ENCODE results near the gene HIF1A.
"Not testable (repeated sequence)": the region's sequence is repeated elsewhere in the genome, so short reads cannot be mapped to it uniquely, and the experiment has no call there.

Gene HIF1A

DNA sequence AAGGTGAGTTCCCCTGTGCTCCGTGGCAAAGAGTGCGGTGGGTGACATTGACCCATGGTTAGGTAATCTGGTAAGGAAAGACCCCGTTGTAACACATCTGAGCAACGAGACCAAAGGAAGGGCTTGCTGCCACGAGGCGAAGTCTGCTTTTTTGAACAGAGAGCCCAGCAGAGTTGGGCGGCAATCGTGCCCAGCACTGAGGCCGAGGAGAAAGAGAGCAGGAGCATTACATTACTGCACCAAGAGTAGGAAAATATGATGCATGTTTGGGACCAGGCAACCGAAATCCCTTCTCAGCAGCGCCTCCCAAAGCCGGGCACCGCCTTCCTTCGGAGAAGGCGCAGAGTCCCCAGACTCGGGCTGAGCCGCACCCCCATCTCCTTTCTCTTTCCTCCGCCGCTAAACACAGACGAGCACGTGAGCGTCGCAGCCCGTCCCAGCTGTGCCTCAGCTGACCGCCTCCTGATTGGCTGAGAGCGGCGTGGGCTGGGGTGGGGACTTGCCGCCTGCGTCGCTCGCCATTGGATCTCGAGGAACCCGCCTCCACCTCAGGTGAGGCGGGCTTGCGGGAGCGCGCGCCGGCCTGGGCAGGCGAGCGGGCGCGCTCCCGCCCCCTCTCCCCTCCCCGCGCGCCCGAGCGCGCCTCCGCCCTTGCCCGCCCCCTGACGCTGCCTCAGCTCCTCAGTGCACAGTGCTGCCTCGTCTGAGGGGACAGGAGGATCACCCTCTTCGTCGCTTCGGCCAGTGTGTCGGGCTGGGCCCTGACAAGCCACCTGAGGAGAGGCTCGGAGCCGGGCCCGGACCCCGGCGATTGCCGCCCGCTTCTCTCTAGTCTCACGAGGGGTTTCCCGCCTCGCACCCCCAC, at the start of gene HIF1A:
HIF1A (plus strand) TSS at position 684 of the 865 bp plus-strand sequence. CDS start 292 bp downstream, outside the sequence.
- DNase-seq, result peak; percentile 96

GRCh38 chr14:61646366-61647116, 48.8 kb upstream of the HIF1A start:
- DNase-seq, result no peak

- no peak for DNase-seq
These were observed 47.6 kb upstream of the HIF1A start for GRCh38 chr14:61647704-61648103.

DNA sequence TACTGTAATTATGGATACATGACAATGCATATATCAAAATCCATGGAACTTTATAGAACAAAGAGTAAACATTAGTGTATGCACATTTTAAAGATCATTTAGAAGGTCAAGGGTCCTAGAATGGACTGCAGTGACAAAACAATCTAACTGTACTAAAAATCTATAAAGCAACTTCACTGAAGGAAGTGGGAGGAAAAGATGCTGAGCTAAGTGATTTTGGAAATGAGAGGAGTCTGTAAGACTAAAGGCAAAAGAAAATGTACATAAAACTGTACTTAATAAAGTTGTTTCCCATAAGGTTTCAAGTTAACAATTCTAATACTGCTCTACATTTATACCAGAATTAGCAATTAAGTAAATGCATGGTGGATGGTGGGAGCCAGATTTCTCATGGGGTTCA, 46.9 kb upstream of the HIF1A start:
- DNase-seq, result no peak

GRCh38 chr14:61649283-61649682, 46.0 kb upstream of the HIF1A start:
- DNase-seq, result no peak

DNA sequence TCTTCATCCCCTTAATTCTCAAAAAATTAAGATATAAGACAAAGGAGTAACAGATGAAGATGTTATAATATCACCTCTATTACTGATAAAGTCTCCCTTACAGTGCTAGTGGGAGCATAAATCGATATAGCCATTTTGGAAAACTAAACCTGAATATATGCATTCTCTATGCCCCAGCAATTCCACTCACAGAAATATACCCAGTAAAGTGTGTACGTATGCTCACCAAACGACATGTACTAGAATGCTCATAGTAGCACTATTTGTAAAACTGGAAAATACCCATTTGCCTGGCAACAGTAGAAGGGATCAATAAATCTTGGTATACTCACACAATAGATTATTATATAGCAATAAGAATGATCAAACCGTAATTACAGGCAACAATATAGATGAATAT, 44.0 kb upstream of the HIF1A start:
- no peak for DNase-seq

DNA sequence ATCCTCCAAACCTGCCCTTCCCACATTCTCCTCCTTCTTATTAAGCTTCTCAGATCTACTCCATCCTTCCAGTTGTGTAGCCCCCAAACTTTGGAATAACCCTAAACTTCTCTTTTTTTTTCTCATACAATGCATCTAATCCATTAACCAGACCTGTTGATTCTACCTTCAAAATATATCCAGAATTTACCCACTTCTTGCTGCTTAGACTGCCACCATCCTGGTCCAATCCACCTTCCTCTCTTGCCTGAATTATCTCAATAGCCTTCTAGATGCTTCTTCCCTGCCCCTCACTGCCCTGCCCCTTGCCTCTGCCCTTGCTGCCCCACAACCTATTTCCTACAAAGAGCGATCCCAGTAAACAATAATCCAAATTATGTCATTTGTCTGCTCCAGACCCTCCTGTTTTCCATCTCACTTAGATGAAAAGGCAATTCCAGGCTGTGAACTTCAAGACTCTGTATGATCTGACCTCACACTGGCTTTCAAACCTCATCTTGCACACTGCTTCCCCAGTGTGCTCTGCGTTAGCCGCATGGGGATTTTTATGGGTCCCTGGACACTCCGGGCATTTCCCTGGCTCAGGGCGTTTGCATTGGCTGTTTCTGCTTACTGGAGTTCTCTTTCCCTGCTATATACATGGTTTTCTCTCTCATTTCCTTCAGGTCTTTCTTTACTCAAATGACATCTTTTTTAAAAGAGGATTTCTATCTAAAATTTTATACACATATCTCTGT, 42.6 kb upstream of the HIF1A start:
- no peak for DNase-seq

DNA sequence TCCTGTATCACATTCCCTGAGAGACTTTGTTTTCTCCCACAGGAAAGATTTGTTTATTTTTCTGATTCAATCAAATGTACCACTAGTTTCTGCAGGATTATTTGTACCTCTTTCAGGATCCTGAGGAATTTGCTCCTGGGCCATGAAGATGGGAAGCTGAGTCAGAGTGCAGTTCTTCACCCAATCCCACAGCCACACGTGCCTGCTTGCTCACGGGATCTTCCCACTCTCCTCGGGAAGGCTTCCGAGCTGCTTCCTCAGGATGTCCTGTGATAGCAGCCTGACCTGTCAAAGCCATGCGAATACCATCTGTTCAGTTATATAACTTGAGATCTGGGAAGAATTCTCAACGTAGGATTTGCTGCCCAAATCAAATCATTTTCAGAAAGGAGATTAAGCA, 41.8 kb upstream of the HIF1A start:
- DNase-seq, result no peak

DNA sequence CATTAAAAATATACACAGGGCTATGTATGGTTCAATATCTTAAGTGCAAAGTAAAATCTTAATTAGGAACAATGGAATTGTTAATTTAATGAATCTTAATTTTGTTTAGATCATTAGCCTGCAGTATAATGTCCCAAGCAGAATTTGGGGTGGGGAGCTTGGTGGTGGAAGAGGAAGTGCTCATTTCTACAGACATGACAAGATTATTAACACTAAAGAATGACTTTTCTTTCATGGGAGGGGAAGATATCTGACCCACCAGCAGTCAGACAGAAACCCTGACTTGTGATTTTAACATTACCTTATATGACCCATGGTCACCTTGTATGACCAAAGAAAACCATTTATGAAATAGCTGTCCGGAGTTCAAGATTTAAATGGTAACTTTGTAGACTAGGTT, 41.3 kb upstream of the HIF1A start:
- DNase-seq, result no peak

DNA sequence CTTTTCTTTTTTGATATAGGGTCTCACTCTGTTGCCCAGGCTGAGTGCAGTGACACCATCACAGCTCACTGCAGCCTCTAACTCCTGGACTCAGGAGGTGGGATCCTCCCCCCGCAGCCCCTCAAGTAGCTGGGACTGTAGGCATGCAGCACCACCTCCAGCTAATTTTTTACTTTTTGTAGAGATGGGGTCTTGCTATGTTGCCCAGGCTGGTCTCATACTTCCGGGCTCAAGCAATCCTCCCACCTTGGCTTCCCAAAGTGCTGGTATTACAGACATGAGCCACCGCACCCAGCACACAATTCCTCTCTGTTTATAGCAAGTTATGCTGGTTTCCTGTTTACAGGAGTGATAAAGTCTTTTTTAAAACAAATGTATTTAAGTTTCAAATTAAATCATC, 39.5 kb upstream of the HIF1A start:
- DNase-seq, result no peak

GRCh38 chr14:61656341-61656740, 39.0 kb upstream of the HIF1A start:
- no peak for DNase-seq

DNA sequence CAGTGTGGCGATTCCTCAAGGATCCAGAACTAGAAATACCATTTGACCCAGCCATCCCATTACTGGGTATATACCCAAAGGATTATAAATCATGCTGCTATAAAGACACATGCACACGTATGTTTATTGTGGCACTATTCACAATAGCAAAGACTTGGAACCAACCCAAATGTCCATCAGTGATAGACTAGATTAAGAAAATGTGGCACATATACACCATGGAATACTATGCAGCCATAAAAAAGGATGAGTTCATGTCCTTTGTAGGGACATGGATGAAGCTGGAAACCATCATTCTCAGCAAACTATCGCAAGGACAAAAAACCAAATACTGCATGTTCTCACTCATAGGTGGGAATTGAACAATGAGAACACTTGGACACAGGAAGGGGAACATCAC, 37.2 kb upstream of the HIF1A start:
- DNase-seq, result not testable (repeated sequence)

DNA sequence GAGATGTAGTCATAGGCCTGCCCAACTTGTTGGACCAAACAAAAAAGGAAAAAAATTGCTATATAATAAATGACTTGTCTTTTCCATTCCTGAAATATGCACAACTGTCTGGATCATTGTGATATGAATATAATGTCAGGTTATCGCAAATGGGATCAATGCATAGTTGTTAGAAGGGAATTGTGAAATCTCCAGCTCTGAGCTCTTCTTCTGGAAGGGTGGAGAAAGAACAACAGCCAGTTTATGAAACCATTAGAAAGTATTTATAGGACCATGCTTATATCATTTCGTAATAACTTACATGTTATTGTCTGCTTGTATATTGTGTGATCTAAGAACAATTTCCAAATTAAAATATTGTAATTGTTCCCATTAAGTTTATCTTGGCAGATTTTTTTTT, 35.7 kb upstream of the HIF1A start:
- DNase-seq, result no peak

- DNase-seq, result no peak
These were observed 33.6 kb upstream of the HIF1A start for GRCh38 chr14:61661471-61662400.

GRCh38 chr14:61662437-61663311, 32.6 kb upstream of the HIF1A start:
- DNase-seq, result peak; percentile 6

DNA sequence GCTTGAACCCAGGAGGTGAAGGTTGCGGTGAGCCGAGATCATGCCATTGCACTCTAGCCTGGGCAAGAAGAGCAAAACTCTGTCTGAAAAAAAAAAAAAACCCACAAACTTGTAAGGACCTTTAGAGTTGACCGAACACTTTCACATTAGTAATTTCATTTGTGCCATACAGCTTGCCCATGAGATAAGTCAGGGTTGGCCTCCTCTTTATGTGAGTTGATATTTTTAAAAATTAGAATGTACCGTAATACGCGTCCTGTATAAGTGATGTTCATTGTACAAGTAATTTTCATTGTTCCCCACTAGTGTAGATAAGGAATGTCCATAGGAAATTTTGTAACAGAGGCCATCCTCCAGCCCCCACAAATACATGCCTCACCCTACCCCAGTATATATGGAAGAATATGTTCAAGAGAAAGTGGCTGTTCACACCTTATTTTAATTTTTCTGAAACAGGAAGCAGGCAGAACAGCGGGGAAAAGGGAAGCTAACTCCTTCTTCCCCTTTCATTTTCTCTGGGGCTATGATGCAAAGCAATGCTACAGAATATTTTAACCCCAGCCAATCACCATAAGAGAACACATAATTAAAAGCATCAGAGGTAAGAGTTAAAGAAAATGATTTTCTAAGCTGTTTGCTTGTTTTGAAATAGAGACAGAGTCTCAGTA, 31.9 kb upstream of the HIF1A start:
- no peak for DNase-seq

DNA sequence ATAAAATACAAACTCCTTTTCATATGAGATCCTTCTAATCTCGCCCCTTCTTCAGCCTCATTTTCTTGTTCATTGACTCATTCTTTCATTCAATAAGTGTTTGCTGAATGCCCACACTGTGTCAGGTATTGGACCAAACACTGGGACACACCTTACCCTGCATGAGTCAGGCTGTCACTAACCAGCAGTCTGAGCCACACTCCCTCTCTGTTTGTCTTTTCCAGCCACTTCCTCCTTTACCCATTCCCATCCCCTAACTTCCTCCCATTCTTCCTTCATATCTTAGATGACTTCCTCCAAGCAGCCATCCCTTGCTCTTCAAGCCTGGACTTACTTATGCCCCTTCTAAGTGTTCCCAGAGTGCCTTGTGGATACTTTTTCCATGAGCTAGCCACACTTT, 27.0 kb upstream of the HIF1A start:
- no peak for DNase-seq

GRCh38 chr14:61670576-61670975, 24.7 kb upstream of the HIF1A start:
- DNase-seq, result no peak

DNA sequence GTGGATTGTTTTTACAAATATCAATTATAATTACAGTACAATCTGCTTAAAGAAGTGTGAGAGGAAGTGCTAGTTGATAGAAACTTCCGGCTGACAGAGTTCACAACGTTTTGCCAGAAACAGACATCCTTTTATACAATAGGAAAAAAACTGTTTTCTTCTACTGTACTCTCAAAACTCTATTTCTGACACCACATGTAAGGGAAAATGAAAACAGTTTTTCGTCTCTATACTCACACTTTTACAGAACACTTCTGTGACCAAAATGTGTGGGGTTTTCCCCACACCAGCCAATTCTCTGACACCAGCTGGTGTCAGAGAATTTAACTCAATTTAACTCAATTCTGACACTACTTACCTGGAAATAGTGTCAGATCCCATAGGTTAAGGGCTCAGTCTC, 24.2 kb upstream of the HIF1A start:
- no peak for DNase-seq

DNA sequence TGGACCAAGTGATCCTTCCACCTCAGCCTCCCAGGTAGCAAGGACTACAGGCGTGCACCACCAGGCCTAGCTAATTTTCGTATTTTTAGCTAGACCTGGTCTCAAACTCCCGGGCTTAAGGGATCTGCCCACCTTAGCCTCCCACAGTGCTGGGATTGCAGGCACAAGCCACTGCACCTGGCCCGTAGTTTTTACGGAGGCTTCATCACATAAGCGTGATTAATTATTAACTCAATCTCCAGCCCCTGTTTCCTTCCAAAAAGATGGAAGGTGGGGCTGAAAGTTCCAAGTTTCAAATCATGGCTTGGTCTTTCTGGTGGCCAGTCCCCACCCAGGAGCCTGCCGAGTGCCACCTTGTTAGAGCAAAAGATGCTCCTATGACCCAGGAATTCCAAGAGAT, 22.5 kb upstream of the HIF1A start:
- DNase-seq, result no peak

- DNase-seq, result no peak
These were observed 22.0 kb upstream of the HIF1A start for GRCh38 chr14:61673305-61673704.

All from DMS153 (cell line).